ENCODE results near the gene GXYLT1.
"Not testable (repeated sequence)": the region's sequence is repeated elsewhere in the genome, so short reads cannot be mapped to it uniquely, and the experiment has no call there.

GXYLT1 gene

GRCh38 chr12:42143452-42144157 lies 1.1 kb downstream of the GXYLT1 start:
- DNase-seq, result peak; percentile 41

- DNase-seq, result no peak
These were observed 2.6 kb downstream of the GXYLT1 start for GRCh38 chr12:42141981-42142606.

- no peak for DNase-seq
These were observed 3.8 kb downstream of the GXYLT1 start for GRCh38 chr12:42140901-42141300.

- DNase-seq, result no peak
These were observed 9.3 kb downstream of the GXYLT1 start for GRCh38 chr12:42135259-42135814.

GRCh38 chr12:42130672-42131402 lies 13.8 kb downstream of the GXYLT1 start:
- DNase-seq, result no peak

- peak; percentile 67 for DNase-seq
These were observed 15.0 kb downstream of the GXYLT1 start for GRCh38 chr12:42129595-42130204.

- DNase-seq, result no peak
These were observed 15.8 kb downstream of the GXYLT1 start for GRCh38 chr12:42128888-42129287.

GRCh38 chr12:42128327-42128726 lies 16.3 kb downstream of the GXYLT1 start:
- no peak for DNase-seq

GRCh38 chr12:42126963-42127362 lies 17.7 kb downstream of the GXYLT1 start:
- DNase-seq, result no peak

- DNase-seq, result no peak
These were observed 19.3 kb downstream of the GXYLT1 start for GRCh38 chr12:42125388-42125767.

GRCh38 chr12:42124764-42125387 lies 19.8 kb downstream of the GXYLT1 start:
- DNase-seq, result no peak

GRCh38 chr12:42119085-42119633 lies 25.5 kb downstream of the GXYLT1 start:
- no peak for DNase-seq

GRCh38 chr12:42118136-42118879 lies 26.4 kb downstream of the GXYLT1 start:
- DNase-seq, result no peak

- DNase-seq, result no peak
These were observed 35.6 kb downstream of the GXYLT1 start for GRCh38 chr12:42109031-42109430.

GRCh38 chr12:42106791-42107190 lies 37.9 kb downstream of the GXYLT1 start:
- not testable (repeated sequence) for DNase-seq

- DNase-seq, result no peak
These were observed 39.9 kb downstream of the GXYLT1 start for GRCh38 chr12:42104784-42105183.

GRCh38 chr12:42104087-42104486 lies 40.6 kb downstream of the GXYLT1 start:
- DNase-seq, result no peak

GRCh38 chr12:42103155-42103554 lies 41.5 kb downstream of the GXYLT1 start:
- DNase-seq, result no peak

GRCh38 chr12:42102720-42103119 lies 42.0 kb downstream of the GXYLT1 start:
- DNase-seq, result no peak

- DNase-seq, result no peak
These were observed 45.2 kb downstream of the GXYLT1 start for GRCh38 chr12:42099433-42099832.

GRCh38 chr12:42097971-42098370 lies 46.7 kb downstream of the GXYLT1 start:
- DNase-seq, result no peak

- DNase-seq, result no peak
These were observed 50.4 kb downstream of the GXYLT1 start for GRCh38 chr12:42094277-42094676.
